Common myeloid progenitor, CD34-positive (primary cell): ENCODE results near the gene ZNF567.
A peak's percentile ranks its signal among the peaks of the same experiment; 100 is the strongest.
"Not testable (repeated sequence)": the region's sequence is repeated elsewhere in the genome, so short reads cannot be mapped to it uniquely, and the experiment has no call there.

Experiments used
- CTCF ChIA-PET: fragments of 350-600 bp; sonication (Branson Sonifier 250); formaldehyde crosslinking; loops from one replicate; lab custom pipeline; 2021; ENCODE audit warnings: antibody characterized with exemption; lab: Charles Lee
- POLR2A ChIA-PET: fragments of 350-600 bp; sonication (Branson Sonifier 250); formaldehyde crosslinking; loops from one replicate; lab custom pipeline; 2021; ENCODE audit warnings: antibody characterized with exemption; lab: Charles Lee
- DNase-seq, 3 donors: peaks; one replicate each; pipeline versions ENCODE4 v3.0.0 to v3.0.0-alpha.2; 2013
- H3K27ac ChIP-seq, 2 experiments: 1 replicate in 1 of 2; 2 replicates in 1 of 2; pipeline ENCODE4 v1.7.0; 2013; ENCODE audit warnings: inconsistent platforms in 2 of 2, low read length in 2 of 2, mild to moderate bottlenecking in 2 of 2, low read depth in 1 of 2, moderate library complexity in 1 of 2; ENCODE audit not compliant: severe bottlenecking in 2 of 2, insufficient read depth in 1 of 2, poor library complexity in 1 of 2
- H3K27me3 ChIP-seq, 5 experiments: replicated peaks in 2 of 5; 1 replicate in 3 of 5; 2 replicates in 2 of 5; pipeline versions ENCODE4 v1.6.1 to v1.7.0; 2013; ENCODE audit warnings: low read length in 4 of 5, mild to moderate bottlenecking in 2 of 5, moderate library complexity in 2 of 5, inconsistent platforms in 1 of 5; ENCODE audit not compliant: insufficient read depth in 5 of 5, control insufficient read depth in 4 of 5
- H3K36me3 ChIP-seq, 4 experiments: 1 replicate in 2 of 4; 2 replicates in 2 of 4; pipeline versions ENCODE4 v1.6.1 to v1.7.0; 2013; ENCODE audit warnings: low read length in 3 of 4, control low read depth in 1 of 4, mild to moderate bottlenecking in 1 of 4; ENCODE audit not compliant: control insufficient read depth in 4 of 4, insufficient read depth in 4 of 4
- H3K4me1 ChIP-seq, 4 experiments: 1 replicate in 3 of 4; 2 replicates in 1 of 4; pipeline versions ENCODE4 v1.6.1 to v1.7.1; 2013; ENCODE audit warnings: low read length in 3 of 4, mild to moderate bottlenecking in 3 of 4, control low read depth in 1 of 4, inconsistent platforms in 1 of 4, moderate library complexity in 1 of 4; ENCODE audit not compliant: control insufficient read depth in 4 of 4, insufficient read depth in 4 of 4; ENCODE audit errors: control extremely low read depth in 1 of 4
- H3K4me3 ChIP-seq, 7 experiments: 1 replicate in 4 of 7; 2 replicates in 3 of 7; pipeline versions ENCODE4 v1.5.1 to v1.7.0; 2013; ENCODE audit warnings: mild to moderate bottlenecking in 7 of 7, low read length in 6 of 7, moderate library complexity in 6 of 7, inconsistent platforms in 2 of 7, low read depth in 2 of 7, control low read depth in 1 of 7; ENCODE audit not compliant: insufficient read depth in 4 of 7, control insufficient read depth in 1 of 7; ENCODE audit errors: extremely low read depth in 1 of 7
- H3K9me3 ChIP-seq, 5 experiments: 1 replicate in 4 of 5; 2 replicates in 1 of 5; pipeline versions ENCODE4 v1.6.1 to v1.7.1; 2013; ENCODE audit warnings: low read length in 4 of 5, mild to moderate bottlenecking in 2 of 5, inconsistent platforms in 1 of 5, low read depth in 1 of 5, moderate library complexity in 1 of 5; ENCODE audit not compliant: control insufficient read depth in 4 of 5, insufficient read depth in 2 of 5; ENCODE audit errors: control extremely low read depth in 1 of 5
- WGBS: methylation state at CpG from one replicate; pipeline ENCODE4 v1.1.5; 2013; ENCODE audit not compliant: insufficient coverage; 5-methylcytosine and 5-hydroxymethylcytosine counted together

ZNF567 gene

DNA sequence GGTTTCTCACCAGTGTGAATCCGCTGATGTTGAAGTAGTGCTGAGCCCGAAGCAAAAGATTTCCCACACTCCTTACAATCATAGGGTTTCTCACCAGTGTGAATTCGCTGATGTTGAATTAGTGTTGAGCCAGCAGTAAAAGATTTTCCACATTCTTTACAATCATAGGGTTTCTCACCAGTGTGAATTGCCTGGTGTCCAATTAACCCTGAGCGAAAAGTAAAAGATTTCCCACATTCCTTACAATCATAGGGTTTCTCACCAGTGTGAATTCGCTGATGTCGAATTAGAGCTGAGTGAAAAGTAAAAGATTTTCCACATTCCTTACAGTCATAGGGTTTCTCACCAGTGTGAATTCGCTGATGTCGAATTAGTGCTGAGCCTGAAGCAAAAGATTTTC, 62.2 kb downstream of the ZNF567 start:
- Histone ChIP-seq H3K4me3 (peak overlapping the region in 2 of 7 experiments; percentile 15 to 31), H3K9me3 (peaks cover 29 to 94% (median 75%) of the 10 kb centered on the region in 5 experiments), H3K36me3 (peaks cover 52 to 95% (median 74%) of the 10 kb centered on the region in 4 experiments)
- H3K4me1 ChIP-seq, H3K27me3 ChIP-seq, H3K27ac ChIP-seq, POLR2A ChIA-PET, CTCF ChIA-PET, DNase-seq: not testable (repeated sequence)
- WGBS = 96% methylated on average over 6 of the region's 8 CpGs

DNA sequence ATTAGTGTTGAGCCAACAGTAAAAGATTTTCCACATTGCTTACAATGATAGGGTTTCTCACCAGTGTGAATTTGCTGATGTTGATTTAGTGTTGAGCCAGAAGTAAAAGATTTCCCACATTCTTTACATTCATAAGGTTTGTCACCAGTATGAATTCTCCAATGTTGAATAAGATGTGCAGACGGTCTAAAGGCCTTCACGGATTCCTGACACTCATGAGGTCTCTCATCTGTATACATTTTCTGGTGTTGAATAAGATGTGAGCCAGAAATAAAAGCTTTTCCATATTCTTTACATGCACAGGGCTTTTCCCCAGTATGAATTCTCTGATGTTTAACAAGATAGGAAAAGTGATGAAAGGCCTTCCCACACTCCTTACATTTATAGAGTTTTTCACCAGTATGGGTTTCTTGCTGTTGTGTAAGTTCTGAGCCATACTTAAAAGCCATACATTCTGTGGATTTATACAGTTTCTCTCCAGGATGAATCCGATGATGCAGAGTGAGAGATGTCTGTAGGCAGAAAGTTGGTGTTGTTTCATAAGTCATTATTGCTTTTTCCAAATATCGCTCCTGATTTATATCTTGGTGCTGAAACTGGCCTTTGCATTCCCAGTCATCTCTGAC, 62.8 kb downstream of the ZNF567 start:
- H3K4me1 ChIP-seq = no peaks in the 10 kb centered on the region
- 100% methylated on average over 2 of the region's 4 CpGs for WGBS
- ChIA-PET CTCF (no interaction called here), POLR2A (no interaction called here)
- peaks cover 29 to 94% (median 71%) of the 10 kb centered on the region in 5 experiments for H3K9me3 ChIP-seq
- H3K27me3 ChIP-seq = no peaks in the 10 kb centered on the region
- no peak overlapping the region for H3K27ac ChIP-seq
- peaks cover 55 to 98% (median 77%) of the 10 kb centered on the region in 4 experiments for H3K36me3 ChIP-seq
- H3K4me3 ChIP-seq = peak overlapping the region in 2 of 7 experiments; percentile 16 to 31
- DNase-seq = no peak
